ENCODE measurements around the gene RPS21. TPM values are rescaled to one million over a fixed set of nuclear protein-coding genes. Genes with fewer than 3 reads are reported as not detected.

RPS21 gene
- total and polyA plus RNA-seq, 11 donors, result 434 to 3,051 (median 712) TPM

DNA sequence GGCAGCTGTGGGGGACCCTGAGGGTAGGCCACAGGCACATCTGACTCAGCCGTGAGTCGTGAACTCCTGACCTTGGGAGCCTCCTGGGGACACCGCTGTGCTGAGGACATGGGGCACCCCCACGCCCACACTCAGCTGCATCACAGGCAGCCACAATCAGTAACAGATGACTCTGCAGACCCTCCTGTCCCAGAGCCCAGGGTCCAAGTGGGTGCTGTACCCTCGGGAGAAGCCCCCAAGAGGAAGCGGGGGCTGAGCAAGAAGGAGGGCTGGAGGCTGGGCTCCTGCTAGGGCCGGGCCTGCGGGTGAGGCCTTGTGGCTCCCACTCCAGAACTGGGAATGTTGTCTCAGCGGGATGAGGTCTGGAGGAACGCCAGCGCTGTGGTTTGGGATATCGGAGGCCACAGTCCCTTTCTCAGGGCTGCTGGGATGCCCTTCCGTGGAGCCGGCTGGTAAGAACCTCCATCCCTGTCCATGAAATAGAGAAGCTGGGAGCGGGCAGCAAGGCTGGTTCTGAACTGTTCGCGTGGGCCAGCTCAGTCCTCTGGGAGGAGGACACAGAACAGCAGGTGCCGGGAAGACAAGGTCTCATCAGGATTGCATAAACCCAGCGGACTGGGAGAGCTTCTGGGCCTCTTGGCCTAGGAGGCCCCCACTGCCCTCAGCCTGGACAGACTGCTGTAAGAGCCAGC is 16.6 kb upstream of the RPS21 start:
- peak in 2 of 5 donors; percentile 58 to 84 for DNase-seq
- peaks cover 0 to 36% (median 0%) of the 10 kb centered on the region in 9 donors for H3K27me3 ChIP-seq
- no peak overlapping the region for H3K4me3 ChIP-seq
- peaks cover 6 to 71% (median 49%) of the 10 kb centered on the region in 12 donors for H3K4me1 ChIP-seq
- no peaks in the 10 kb centered on the region for H3K9me3 ChIP-seq
- 53 to 76% (median 62%) methylated on average over 14 to 19 of the region's 19 CpGs for WGBS, 4 donors
- H3K27ac ChIP-seq, result peak overlapping the region in 9 of 12 donors; percentile 26 to 97 (median 49)
- intact Hi-C loops (cut with DNase I), result loop anchor here in 1 of 10 donors (10.0 kb wide), 1 partner anchor 225 kb away; the partner anchor contains the start of genes PSMA7 and SS18L1
- no peaks in the 10 kb centered on the region for H3K36me3 ChIP-seq
- TF ChIP-seq POLR2A (IDR thresholded peaks at IDR 0.05) (no peak), CTCF (IDR thresholded peaks at IDR 0.05) (no peak)
- no peak for ATAC-seq

DNA sequence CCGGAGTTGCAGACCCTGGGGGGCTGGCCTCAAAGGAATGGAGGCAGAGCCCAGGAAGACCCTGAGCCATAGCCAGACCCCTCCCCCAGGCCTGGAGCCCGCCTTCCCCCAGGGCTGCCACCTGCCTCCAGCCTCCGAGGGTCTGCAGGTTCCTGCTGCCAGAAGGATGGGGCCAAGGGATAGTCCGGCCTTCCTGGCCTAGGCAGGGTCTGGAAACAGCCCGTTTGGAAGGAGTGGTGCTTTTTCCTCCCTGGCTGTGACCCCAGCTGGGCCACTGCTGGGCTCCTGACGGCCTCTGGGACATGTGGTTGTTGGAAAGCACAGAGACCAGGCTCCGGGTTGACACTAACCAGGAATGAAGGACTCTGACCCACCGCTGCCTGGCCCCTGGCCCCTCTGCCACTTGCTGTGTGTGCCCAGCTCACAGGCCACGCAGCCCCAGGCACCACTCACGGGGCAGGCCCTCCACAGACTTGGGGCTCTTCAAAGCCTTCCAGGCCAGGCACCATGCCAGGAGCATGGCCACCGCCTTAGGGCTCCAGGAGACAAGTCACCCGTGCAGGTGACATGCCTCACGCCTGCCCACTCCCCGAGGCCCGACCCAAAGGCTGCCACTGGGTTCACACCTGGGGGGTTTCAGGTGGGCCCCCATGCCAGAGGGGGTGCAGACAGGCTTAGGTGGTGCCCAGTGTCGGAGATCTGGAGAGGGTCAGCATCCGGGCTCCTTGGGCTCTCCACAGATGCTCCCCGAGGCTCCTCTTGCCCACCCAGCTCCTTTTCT is 15.9 kb upstream of the RPS21 start:
- ATAC-seq (no peak), DNase-seq (peak in 1 of 5 donors; percentile 63)
- Histone ChIP-seq H3K9me3 (no peaks in the 10 kb centered on the region), H3K4me3 (no peak overlapping the region), H3K4me1 (peaks cover under 1 to 71% (median 44%) of the 10 kb centered on the region in 12 donors), H3K27me3 (peaks cover 0 to 34% (median 0%) of the 10 kb centered on the region in 9 donors), H3K36me3 (no peaks in the 10 kb centered on the region), H3K27ac (peak overlapping the region in 7 of 12 donors; percentile 24 to 97 (median 49))
- no peak for TF ChIP-seq POLR2A (IDR thresholded peaks at IDR 0.05)
- TF ChIP-seq CTCF (IDR thresholded peaks at IDR 0.05), result no peak
- intact Hi-C loops (cut with DNase I), result loop anchor here in 1 of 10 donors (10.0 kb wide), 1 partner anchor 226 kb away; the partner anchor contains the start of genes PSMA7 and SS18L1
- 64 to 73% (median 72%) methylated on average over 8 to 18 of the region's 18 CpGs for WGBS, 4 donors

GRCh38 chr20:62371588-62372041 is 15.3 kb upstream of the RPS21 start:
- Histone ChIP-seq H3K36me3 (no peaks in the 10 kb centered on the region), H3K27ac (peak overlapping the region in 1 of 12 donors; percentile 97), H3K4me1 (peaks cover 0 to 71% (median 45%) of the 10 kb centered on the region in 12 donors), H3K9me3 (no peaks in the 10 kb centered on the region), H3K27me3 (peaks cover 0 to 28% (median 0%) of the 10 kb centered on the region in 9 donors), H3K4me3 (no peak overlapping the region)
- ATAC-seq (no peak), DNase-seq (peak in 1 of 5 donors; percentile 46)
- intact Hi-C loops (cut with DNase I), result loop anchor here in 1 of 10 donors (10.0 kb wide), 1 partner anchor 227 kb away; the partner anchor contains the start of genes PSMA7 and SS18L1
- TF ChIP-seq CTCF (IDR thresholded peaks at IDR 0.05) (no peak), POLR2A (IDR thresholded peaks at IDR 0.05) (no peak)
- 93 to 95% (median 94%) methylated on average over 5 to 8 of the region's 8 CpGs; no CpG with 5 or more reads in 1 of the 4 donors for WGBS, 4 donors

Measured in heart left ventricle (tissue), 16 donors.